GM18951 (cell line): ENCODE results near the gene HSPA14.
"Not testable (repeated sequence)": the region's sequence is repeated elsewhere in the genome, so short reads cannot be mapped to it uniquely, and the experiment has no call there.

Source experiments
- POLR2A ChIP-seq: IDR thresholded peaks from 4 replicates; pipeline ENCODE4 v1.6.1; 2011; ENCODE audit warnings: mild to moderate bottlenecking; ENCODE audit not compliant: insufficient read length, insufficient read depth; ENCODE audit errors: extremely low read depth
- in situ Hi-C: fragments of 300-500 bp; cut with MboI; formaldehyde crosslinking; loops from one replicate; pipeline ENCODE4 v1.12.0; 2022; ENCODE audit warnings: low sequenced_read_pairs, mixed read lengths, inconsistent platforms; ENCODE audit not compliant: unreplicated experiment

The HSPA14 gene

DNA sequence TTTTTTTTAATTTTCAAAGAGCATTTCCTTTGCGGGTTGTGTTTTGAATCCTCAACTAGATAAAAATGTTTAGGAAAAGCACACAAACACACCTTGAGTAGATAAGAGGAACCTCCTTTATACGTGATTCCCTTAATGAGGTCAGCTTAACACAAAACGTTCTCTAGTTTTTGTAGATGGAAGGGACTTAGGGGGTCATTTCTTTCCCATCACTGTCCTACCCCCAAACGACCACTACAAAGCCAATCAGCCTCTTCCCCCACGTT, 41.8 kb downstream of the HSPA14 start:
- no peak for TF ChIP-seq POLR2A
- in situ Hi-C loops: no loop called here

GRCh38 chr10:14880229-14880628, 42.1 kb downstream of the HSPA14 start:
- in situ Hi-C loops: no loop called here
- no peak for TF ChIP-seq POLR2A

DNA sequence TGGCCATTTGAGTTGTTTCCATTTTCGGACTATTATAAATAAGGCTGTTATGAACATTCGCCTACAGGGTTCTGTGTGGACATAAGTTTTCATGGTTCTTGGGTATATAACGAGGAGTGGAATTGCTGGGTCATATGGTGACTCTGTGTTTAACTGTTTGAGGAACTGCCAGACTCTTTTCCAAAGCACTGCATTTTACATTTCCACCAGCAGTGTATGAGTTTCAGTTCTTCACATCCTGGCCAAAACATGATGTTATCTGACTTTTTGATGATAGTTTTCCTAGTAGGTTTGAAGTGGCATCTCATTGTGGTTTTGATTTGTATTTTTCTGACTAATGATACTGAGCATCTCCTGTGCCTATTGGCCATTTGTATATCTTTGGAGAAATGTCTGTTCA, 46.0 kb downstream of the HSPA14 start:
- no peak for TF ChIP-seq POLR2A
- in situ Hi-C loops: no loop called here

- TF ChIP-seq POLR2A: no peak
- in situ Hi-C loops: no loop called here
Measured at GRCh38 chr10:14889318-14889717, 51.2 kb downstream of the HSPA14 start.

- TF ChIP-seq POLR2A: no peak
- in situ Hi-C loops: no loop called here
Measured at GRCh38 chr10:14891151-14891550, 53.0 kb downstream of the HSPA14 start.

- TF ChIP-seq POLR2A: no peak
- in situ Hi-C loops: no loop called here
Measured at GRCh38 chr10:14904316-14904732, 66.2 kb downstream of the HSPA14 start.

DNA sequence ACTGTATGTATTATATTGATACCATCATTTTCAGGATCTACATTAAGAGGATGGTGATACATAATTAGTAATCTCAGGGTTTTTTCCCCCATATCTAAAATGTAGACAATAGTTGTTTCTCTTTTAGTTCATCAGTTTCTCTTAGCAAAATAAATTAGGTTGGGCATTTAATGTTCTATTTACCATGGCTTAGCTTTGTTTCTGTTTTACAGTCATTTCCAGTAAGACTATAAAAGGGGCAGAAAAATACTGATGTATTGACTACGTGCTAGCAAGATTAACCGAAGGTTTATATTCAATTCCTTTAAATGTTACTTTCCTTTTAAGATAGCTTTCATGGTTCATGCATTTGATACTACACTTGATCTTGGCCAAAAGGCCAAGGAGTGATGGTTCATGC, 66.8 kb downstream of the HSPA14 start:
- in situ Hi-C loops: no loop called here
- no peak for TF ChIP-seq POLR2A

GRCh38 chr10:14905890-14906289, 67.8 kb downstream of the HSPA14 start:
- no peak for TF ChIP-seq POLR2A
- in situ Hi-C loops: no loop called here

- in situ Hi-C loops: no loop called here
- TF ChIP-seq POLR2A: no peak
Measured at GRCh38 chr10:14906765-14907164, 68.7 kb downstream of the HSPA14 start.

- in situ Hi-C loops: not testable (repeated sequence)
Measured at GRCh38 chr10:14907591-14907990, 69.5 kb downstream of the HSPA14 start.

GRCh38 chr10:14909101-14909500, 71.0 kb downstream of the HSPA14 start:
- in situ Hi-C loops: no loop called here
- no peak for TF ChIP-seq POLR2A

- in situ Hi-C loops: no loop called here
- TF ChIP-seq POLR2A: no peak
Measured at GRCh38 chr10:14910953-14911352, 72.8 kb downstream of the HSPA14 start.

DNA sequence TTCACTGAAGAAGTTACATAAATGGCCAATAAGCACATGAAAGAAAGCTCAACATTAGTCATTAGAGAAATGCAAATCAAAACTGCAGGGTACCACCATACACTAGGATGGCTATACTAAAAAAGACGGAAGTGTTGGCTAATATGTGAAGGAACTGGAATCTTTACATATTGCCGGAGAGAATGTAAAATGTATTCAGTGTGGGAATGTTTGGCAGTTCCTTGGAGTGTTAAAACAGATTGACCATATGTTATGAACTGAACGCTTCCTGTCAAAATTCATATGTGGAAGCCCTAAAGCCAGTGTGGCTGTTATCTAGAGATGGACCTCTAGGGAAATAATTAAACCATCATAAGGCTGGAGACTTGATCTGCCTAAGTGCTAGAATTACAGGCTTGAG, 73.7 kb downstream of the HSPA14 start:
- in situ Hi-C loops: no loop called here
- TF ChIP-seq POLR2A: no peak

- TF ChIP-seq POLR2A: no peak
- in situ Hi-C loops: no loop called here
Measured at GRCh38 chr10:14916600-14916999, 78.5 kb downstream of the HSPA14 start.

- TF ChIP-seq POLR2A: no peak
- in situ Hi-C loops: no loop called here
Measured at GRCh38 chr10:14917827-14918226, 79.7 kb downstream of the HSPA14 start.
